ENCODE results near the gene PAPSS1.

DNA sequence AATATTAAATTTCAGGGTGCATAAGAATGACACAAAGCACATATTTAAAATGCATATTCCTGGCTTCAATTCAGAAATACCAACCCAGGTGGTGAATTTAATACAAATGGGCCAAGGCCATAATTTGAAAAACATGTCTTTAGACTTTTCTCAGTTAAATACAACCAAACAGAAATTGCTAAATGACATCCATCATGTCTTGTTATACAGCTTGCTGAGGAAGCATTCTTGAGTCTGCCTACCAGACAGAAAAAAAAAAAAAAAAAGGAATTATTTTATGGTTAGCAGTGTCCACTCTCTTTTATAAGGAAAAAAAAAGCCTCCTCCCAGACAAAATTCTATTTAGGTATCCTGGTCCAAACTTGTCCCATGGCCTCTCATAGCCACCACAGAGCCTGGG, 119.1 kb downstream of the PAPSS1 start:
- TF ChIP-seq YY1 (IDR thresholded peaks at IDR 0.05; ENCODE audit: insufficient read depth, insufficient read length) (no peak), ZNF274 (IDR thresholded peaks at IDR 0.05; ENCODE audit: low read depth, low read length) (no peak), SUZ12 (IDR thresholded peaks at IDR 0.05; ENCODE audit: extremely low read depth, insufficient read depth, insufficient read length) (no peak)
